ENCODE data around the gene NAXD. TPM values are rescaled to one million over a fixed set of nuclear protein-coding genes. Genes with fewer than 3 reads are reported as not detected.

The NAXD gene
- total RNA-seq, 1 donor from 2014 or later: 25.8 TPM

DNA sequence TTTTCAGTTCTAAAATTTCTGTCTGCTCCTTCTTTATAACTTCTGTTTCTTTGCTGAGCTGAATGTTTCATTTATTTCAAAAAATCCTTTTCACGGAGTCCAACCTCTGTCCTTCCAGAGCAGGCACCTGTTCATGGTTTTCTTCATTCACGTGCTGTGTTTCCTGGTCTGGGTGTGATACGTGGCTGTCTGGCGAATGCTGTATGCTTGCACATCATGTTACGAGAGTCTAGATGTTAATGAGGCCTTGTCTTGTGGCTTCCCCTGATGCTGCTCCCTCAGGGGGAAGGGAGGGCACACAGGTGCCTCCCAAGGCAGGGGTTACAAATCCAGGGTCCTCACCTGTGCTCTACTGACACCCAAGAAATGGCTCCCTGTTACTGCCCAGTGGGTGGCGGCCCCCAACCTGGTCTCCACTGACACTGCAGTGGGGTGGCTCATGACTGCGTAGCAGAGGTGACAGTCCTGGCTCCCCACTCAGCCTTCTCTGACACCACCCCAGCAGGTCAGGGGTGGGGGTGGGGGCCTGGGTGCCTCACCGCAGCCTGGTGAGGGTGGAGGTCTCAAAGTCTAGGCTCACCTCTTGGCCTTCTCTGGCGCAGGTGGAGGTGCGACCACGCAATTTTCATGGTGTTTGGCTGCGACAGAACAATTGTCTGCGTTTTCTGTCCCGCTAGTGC lies 33.7 kb upstream of the NAXD start:
- Histone ChIP-seq H3K27me3 (ENCODE audit: insufficient read depth, low read length) (peaks cover 3% of the 10 kb centered on the region), H3K9ac (ENCODE audit: low read length) (no peak overlapping the region), H3K4me1 (ENCODE audit: insufficient read depth, low read length) (no peaks in the 10 kb centered on the region), H3K4me3 (ENCODE audit: insufficient read depth, low read depth, low read length) (no peak overlapping the region), H3K36me3 (ENCODE audit: insufficient read depth, low read length) (no peaks in the 10 kb centered on the region), H3K9me3 (ENCODE audit: insufficient read depth, low read depth, low read length) (no peaks in the 10 kb centered on the region), H3K27ac (ENCODE audit: low read depth, low read length) (no peak overlapping the region), H2AFZ (ENCODE audit: low read depth, low read length) (no peak overlapping the region), H4K20me1 (ENCODE audit: insufficient read depth, low read length) (no peaks in the 10 kb centered on the region), H3K4me2 (ENCODE audit: low read length) (no peak overlapping the region), H3K79me2 (ENCODE audit: insufficient read depth, low read length) (no peaks in the 10 kb centered on the region)
- Mint-ChIP-seq H3K4me1 (ENCODE audit: low read depth, unreplicated experiment) (peaks cover 8% of the 10 kb centered on the region), H3K27me3 (ENCODE audit: low read depth, unreplicated experiment) (peaks cover 15% of the 10 kb centered on the region), H3K36me3 (ENCODE audit: low read depth, unreplicated experiment) (no peaks in the 10 kb centered on the region), H3K4me3 (ENCODE audit: unreplicated experiment) (no peak overlapping the region), H3K27ac (ENCODE audit: unreplicated experiment) (peak overlapping the region; percentile 77), H3K9me3 (ENCODE audit: unreplicated experiment) (no peaks in the 10 kb centered on the region)
- FAIRE-seq: no peak
- DNase-seq (ENCODE audit: low read depth): no peak
- TF ChIP-seq, protein P1, sequence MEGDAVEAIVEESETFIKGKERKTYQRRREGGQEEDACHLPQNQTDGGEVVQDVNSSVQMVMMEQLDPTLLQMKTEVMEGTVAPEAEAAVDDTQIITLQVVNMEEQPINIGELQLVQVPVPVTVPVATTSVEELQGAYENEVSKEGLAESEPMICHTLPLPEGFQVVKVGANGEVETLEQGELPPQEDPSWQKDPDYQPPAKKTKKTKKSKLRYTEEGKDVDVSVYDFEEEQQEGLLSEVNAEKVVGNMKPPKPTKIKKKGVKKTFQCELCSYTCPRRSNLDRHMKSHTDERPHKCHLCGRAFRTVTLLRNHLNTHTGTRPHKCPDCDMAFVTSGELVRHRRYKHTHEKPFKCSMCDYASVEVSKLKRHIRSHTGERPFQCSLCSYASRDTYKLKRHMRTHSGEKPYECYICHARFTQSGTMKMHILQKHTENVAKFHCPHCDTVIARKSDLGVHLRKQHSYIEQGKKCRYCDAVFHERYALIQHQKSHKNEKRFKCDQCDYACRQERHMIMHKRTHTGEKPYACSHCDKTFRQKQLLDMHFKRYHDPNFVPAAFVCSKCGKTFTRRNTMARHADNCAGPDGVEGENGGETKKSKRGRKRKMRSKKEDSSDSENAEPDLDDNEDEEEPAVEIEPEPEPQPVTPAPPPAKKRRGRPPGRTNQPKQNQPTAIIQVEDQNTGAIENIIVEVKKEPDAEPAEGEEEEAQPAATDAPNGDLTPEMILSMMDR (IDR thresholded peaks at IDR 0.05; ENCODE audit: insufficient read depth, low read depth, low read length): no peak
- TF ChIP-seq EZH2 (IDR thresholded peaks at IDR 0.05; ENCODE audit: insufficient read depth, low read length): no peak

DNA sequence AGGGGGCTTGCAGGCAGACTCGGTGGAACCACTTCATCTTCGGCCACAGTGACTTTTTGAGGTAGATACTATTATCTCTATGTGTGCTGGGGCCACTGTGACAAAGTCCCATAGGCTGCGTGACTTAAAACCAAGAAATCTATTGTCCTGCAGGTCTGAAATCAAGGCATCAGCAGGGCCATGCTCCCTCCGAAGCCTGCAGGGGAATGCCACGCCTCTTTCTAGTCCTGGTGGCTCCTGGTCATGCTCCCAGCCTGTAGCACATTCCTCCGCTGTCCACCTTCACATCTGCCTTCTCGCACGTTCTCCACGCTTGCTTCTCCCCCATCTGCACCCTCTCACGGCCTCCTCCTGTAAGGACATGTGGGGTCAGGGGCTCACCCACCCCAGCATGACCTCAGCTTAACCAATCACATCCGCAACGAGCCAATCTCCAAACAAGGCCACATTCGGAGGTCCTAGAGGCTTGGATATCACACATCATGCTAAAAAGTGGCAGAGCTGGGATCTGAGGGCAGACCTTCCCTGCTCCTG lies 32.9 kb upstream of the NAXD start:
- Mint-ChIP-seq H3K27ac (ENCODE audit: unreplicated experiment) (no peak overlapping the region), H3K27me3 (ENCODE audit: low read depth, unreplicated experiment) (peaks cover 13% of the 10 kb centered on the region), H3K4me1 (ENCODE audit: low read depth, unreplicated experiment) (peaks cover 8% of the 10 kb centered on the region), H3K4me3 (ENCODE audit: unreplicated experiment) (no peak overlapping the region), H3K9me3 (ENCODE audit: unreplicated experiment) (no peaks in the 10 kb centered on the region), H3K36me3 (ENCODE audit: low read depth, unreplicated experiment) (no peaks in the 10 kb centered on the region)
- peaks cover 3% of the 10 kb centered on the region for H3K27me3 ChIP-seq (ENCODE audit: insufficient read depth, low read length)
- TF ChIP-seq EZH2 (IDR thresholded peaks at IDR 0.05; ENCODE audit: insufficient read depth, low read length): no peak
- TF ChIP-seq, protein P1 (IDR thresholded peaks at IDR 0.05; ENCODE audit: insufficient read depth, low read depth, low read length): no peak
- no peaks in the 10 kb centered on the region for H3K36me3 ChIP-seq (ENCODE audit: insufficient read depth, low read length)
- H3K9ac ChIP-seq (ENCODE audit: low read length): no peak overlapping the region
- no peaks in the 10 kb centered on the region for H3K4me1 ChIP-seq (ENCODE audit: insufficient read depth, low read length)
- H3K9me3 ChIP-seq (ENCODE audit: insufficient read depth, low read depth, low read length): no peaks in the 10 kb centered on the region
- H4K20me1 ChIP-seq (ENCODE audit: insufficient read depth, low read length): no peaks in the 10 kb centered on the region
- H3K79me2 ChIP-seq (ENCODE audit: insufficient read depth, low read length): no peaks in the 10 kb centered on the region
- no peak overlapping the region for H3K4me3 ChIP-seq (ENCODE audit: insufficient read depth, low read depth, low read length)
- FAIRE-seq (no peak), DNase-seq (ENCODE audit: low read depth) (no peak)
- no peak overlapping the region for H3K4me2 ChIP-seq (ENCODE audit: low read length)
- no peak overlapping the region for H3K27ac ChIP-seq (ENCODE audit: low read depth, low read length)
- H2AFZ ChIP-seq (ENCODE audit: low read depth, low read length): no peak overlapping the region
